ENCODE data around the gene CXXC1.
"Not testable (repeated sequence)": the region's sequence is repeated elsewhere in the genome, so short reads cannot be mapped to it uniquely, and the experiment has no call there.

The CXXC1 gene

GRCh38 chr18:50287441-50288347, at the start of gene CXXC1:
Gene CXXC1, minus strand, starts transcription at chr18:50287692. Its CDS starts 103 bp downstream, at chr18:50287589.
- DNase-seq (ENCODE audit: low read depth), result peak; percentile 95

GRCh38 chr18:50334546-50335152, 47.2 kb upstream of the CXXC1 start:
- DNase-seq (ENCODE audit: low read depth), result no peak

GRCh38 chr18:50331691-50332090, 44.2 kb upstream of the CXXC1 start:
- DNase-seq (ENCODE audit: low read depth), result no peak

GRCh38 chr18:50330176-50330575, 42.7 kb upstream of the CXXC1 start:
- no peak for DNase-seq (ENCODE audit: low read depth)

- no peak for DNase-seq (ENCODE audit: low read depth)
Measured at GRCh38 chr18:50327983-50328382, 40.5 kb upstream of the CXXC1 start.

- DNase-seq (ENCODE audit: low read depth), result no peak
Measured at GRCh38 chr18:50320719-50321118, 33.2 kb upstream of the CXXC1 start.

GRCh38 chr18:50315100-50315871, 27.8 kb upstream of the CXXC1 start:
- DNase-seq (ENCODE audit: low read depth), result no peak

GRCh38 chr18:50313873-50314460, 26.5 kb upstream of the CXXC1 start:
- no peak for DNase-seq (ENCODE audit: low read depth)

GRCh38 chr18:50313031-50313607, 25.6 kb upstream of the CXXC1 start:
- DNase-seq (ENCODE audit: low read depth), result no peak

- DNase-seq (ENCODE audit: low read depth), result no peak
Measured at GRCh38 chr18:50312296-50313030, 25.0 kb upstream of the CXXC1 start.

GRCh38 chr18:50311650-50312049, 24.2 kb upstream of the CXXC1 start:
- no peak for DNase-seq (ENCODE audit: low read depth)

- DNase-seq (ENCODE audit: low read depth), result no peak
Measured at GRCh38 chr18:50310080-50310479, 22.6 kb upstream of the CXXC1 start.

GRCh38 chr18:50308851-50309250, 21.4 kb upstream of the CXXC1 start:
- not testable (repeated sequence) for DNase-seq (ENCODE audit: low read depth)

- DNase-seq (ENCODE audit: low read depth), result peak; percentile 89
Measured at GRCh38 chr18:50307738-50308470, 20.4 kb upstream of the CXXC1 start.

GRCh38 chr18:50307400-50307737, 19.9 kb upstream of the CXXC1 start:
- no peak for DNase-seq (ENCODE audit: low read depth)

- DNase-seq (ENCODE audit: low read depth), result no peak
Measured at GRCh38 chr18:50306944-50307343, 19.5 kb upstream of the CXXC1 start.

GRCh38 chr18:50301074-50301473, 13.6 kb upstream of the CXXC1 start:
- DNase-seq (ENCODE audit: low read depth), result no peak

- DNase-seq (ENCODE audit: low read depth), result no peak
Measured at GRCh38 chr18:50299626-50300388, 12.3 kb upstream of the CXXC1 start.

- DNase-seq (ENCODE audit: low read depth), result no peak
Measured at GRCh38 chr18:50298443-50299284, 11.2 kb upstream of the CXXC1 start.
